ENCODE data around the gene SMAD6.

GRCh38 chr15:66682246-66682645, 19.8 kb upstream of the SMAD6 start:
- TF ChIP-seq, protein P1, sequence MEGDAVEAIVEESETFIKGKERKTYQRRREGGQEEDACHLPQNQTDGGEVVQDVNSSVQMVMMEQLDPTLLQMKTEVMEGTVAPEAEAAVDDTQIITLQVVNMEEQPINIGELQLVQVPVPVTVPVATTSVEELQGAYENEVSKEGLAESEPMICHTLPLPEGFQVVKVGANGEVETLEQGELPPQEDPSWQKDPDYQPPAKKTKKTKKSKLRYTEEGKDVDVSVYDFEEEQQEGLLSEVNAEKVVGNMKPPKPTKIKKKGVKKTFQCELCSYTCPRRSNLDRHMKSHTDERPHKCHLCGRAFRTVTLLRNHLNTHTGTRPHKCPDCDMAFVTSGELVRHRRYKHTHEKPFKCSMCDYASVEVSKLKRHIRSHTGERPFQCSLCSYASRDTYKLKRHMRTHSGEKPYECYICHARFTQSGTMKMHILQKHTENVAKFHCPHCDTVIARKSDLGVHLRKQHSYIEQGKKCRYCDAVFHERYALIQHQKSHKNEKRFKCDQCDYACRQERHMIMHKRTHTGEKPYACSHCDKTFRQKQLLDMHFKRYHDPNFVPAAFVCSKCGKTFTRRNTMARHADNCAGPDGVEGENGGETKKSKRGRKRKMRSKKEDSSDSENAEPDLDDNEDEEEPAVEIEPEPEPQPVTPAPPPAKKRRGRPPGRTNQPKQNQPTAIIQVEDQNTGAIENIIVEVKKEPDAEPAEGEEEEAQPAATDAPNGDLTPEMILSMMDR (conservative IDR thresholded peaks at IDR 0.05; ENCODE audit: low read depth, low read length) = no peak
- TF ChIP-seq POLR2A (IDR thresholded peaks at IDR 0.05; ENCODE audit: low read depth, low read length) (no peak), RFX5 (IDR thresholded peaks at IDR 0.05; ENCODE audit: low read depth, low read length) (no peak), SMC3 (IDR thresholded peaks at IDR 0.05; ENCODE audit: low read depth, low read length) (no peak), MAFK (IDR thresholded peaks at IDR 0.05; ENCODE audit: low read depth, low read length) (no peak), CEBPB (IDR thresholded peaks at IDR 0.05; ENCODE audit: low read depth, low read length) (no peak), MXI1 (IDR thresholded peaks at IDR 0.05; ENCODE audit: borderline replicate concordance, low read depth, low read length) (no peak), RCOR1 (IDR thresholded peaks at IDR 0.05; ENCODE audit: insufficient replicate concordance, low read length) (no peak), BHLHE40 (IDR thresholded peaks at IDR 0.05; ENCODE audit: low read depth, low read length) (no peak)

Data from IMR-90 (cell line).